Activated B cell treated with CpG ODN at 0.5 μM for 24 hours (primary cell): Measurements from ENCODE around the gene SPATA9. TPM values are rescaled to one million over a fixed set of nuclear protein-coding genes. Genes with fewer than 3 reads are reported as not detected.

Source experiments
- ATAC-seq: fragments of 200-7000 bp; cut with Tn5 transposase; one replicate; pipeline ENCODE4 v1.10.0; 2021; ENCODE audit warnings: low read depth, mild to moderate bottlenecking, moderate library complexity
- CTCF ChIA-PET: fragments of 350-600 bp; sonication (Branson Sonifier 250); formaldehyde crosslinking; loops from one replicate; lab custom pipeline; 2021; ENCODE audit warnings: antibody characterized with exemption; lab: Charles Lee
- POLR2A ChIA-PET: fragments of 350-600 bp; sonication (Branson Sonifier 250); formaldehyde crosslinking; loops from one replicate; lab custom pipeline; 2021; ENCODE audit warnings: antibody characterized with exemption; lab: Charles Lee
- DNase-seq: peaks from one replicate; pipeline ENCODE4 v3.0.0; 2022
- H3K27ac Mint-ChIP-seq: one replicate; pipeline ENCODE4 v1.8.0; 2020; ENCODE audit warnings: mixed read lengths
- H3K27me3 Mint-ChIP-seq: one replicate; pipeline ENCODE4 v1.8.0; 2021; ENCODE audit warnings: mixed read lengths
- H3K36me3 Mint-ChIP-seq: one replicate; pipeline ENCODE4 v1.8.0; 2021; ENCODE audit warnings: low read depth, mixed read lengths
- H3K4me1 Mint-ChIP-seq: one replicate; pipeline ENCODE4 v1.8.0; 2021; ENCODE audit warnings: mixed read lengths
- H3K4me3 Mint-ChIP-seq: one replicate; pipeline ENCODE4 v1.8.0; 2020; ENCODE audit warnings: mild to moderate bottlenecking, mixed read lengths
- H3K9me3 Mint-ChIP-seq: one replicate; pipeline ENCODE4 v1.8.0; 2020; ENCODE audit warnings: mixed read lengths
- intact Hi-C: fragments of 100-400 bp; cut with micrococcal nuclease; formaldehyde crosslinking; loops from one replicate; pipeline ENCODE4 v1.15.1; 2024
- total RNA-seq: library from RNA; stranded (reverse); gene quantifications from 2 replicates; pipeline ENCODE4 v1.2.3, GENCODE V29; 2022
- TF ChIP-seq, protein P1 (sequence below): fragments of 200-600 bp; IDR thresholded peaks from one replicate; pipeline ENCODE4 v1.8.0; 2022; ENCODE audit warnings: antibody characterized with exemption, mild to moderate bottlenecking

SPATA9 gene
- total RNA-seq, 1 donor from 2014 or later, result not detected

DNA sequence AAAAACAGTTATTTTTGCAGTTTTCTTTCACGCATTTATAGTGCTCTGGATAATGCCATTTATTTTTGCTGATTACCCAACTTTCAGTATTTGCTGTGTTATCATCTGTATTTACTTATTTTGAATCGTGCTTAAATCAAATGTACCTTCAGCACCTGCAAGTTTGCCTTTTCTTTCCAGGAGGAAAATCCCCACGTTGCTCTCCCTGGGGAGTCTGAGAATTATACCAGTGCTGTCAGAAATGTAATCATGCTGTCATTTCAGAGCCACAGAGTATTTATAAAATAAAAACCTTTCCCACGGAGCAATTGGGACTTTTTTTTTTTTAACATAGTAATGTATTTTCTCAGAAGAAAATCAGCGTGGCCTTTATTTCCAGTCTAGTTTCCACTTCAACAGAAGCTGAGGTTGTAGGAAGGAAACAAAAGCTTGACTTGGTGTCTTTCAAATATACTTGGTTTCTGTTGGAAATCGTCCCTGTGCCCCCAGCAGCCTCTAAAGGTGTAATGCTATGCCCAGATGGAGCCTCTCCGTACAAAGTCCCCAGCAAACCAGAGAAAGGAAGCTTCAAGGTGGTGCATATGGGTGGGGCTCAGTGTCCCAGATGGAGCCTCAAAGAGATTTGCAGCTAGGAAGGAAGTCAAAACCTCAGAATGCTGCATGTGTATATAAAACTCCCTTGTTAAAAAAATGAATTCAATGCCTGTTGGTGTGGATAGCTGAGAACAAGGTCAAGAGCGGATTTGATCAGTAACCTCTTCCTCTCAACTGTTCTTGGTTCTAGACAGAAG, 60.8 kb downstream of the SPATA9 start:
- ChIA-PET POLR2A (interaction anchor here (0.7 to 2.6 kb wide), 5 partner anchors 10 to 1558 kb away, joined by 3 to 20 read pairs (median 6); partner anchors contain the start of genes ARSK, RFESD and SKIC3), CTCF (interaction anchor here (1.2 to 1.5 kb wide), 2 partner anchors 23 to 159 kb away, joined by 4 read pairs; no protein-coding TSS in a partner anchor)
- Mint-ChIP-seq H3K27me3 (no peaks in the 10 kb centered on the region), H3K27ac (peak overlapping the region; percentile 12), H3K36me3 (no peaks in the 10 kb centered on the region), H3K4me1 (peaks cover 28% of the 10 kb centered on the region), H3K9me3 (no peaks in the 10 kb centered on the region), H3K4me3 (peak overlapping the region; percentile 80)
- DNase-seq (no peak), ATAC-seq (no peak)
- intact Hi-C loops, result loop anchor here (1.0 kb wide), 1 partner anchor 10 kb away; no protein-coding TSS in a partner anchor
- TF ChIP-seq, protein P1, sequence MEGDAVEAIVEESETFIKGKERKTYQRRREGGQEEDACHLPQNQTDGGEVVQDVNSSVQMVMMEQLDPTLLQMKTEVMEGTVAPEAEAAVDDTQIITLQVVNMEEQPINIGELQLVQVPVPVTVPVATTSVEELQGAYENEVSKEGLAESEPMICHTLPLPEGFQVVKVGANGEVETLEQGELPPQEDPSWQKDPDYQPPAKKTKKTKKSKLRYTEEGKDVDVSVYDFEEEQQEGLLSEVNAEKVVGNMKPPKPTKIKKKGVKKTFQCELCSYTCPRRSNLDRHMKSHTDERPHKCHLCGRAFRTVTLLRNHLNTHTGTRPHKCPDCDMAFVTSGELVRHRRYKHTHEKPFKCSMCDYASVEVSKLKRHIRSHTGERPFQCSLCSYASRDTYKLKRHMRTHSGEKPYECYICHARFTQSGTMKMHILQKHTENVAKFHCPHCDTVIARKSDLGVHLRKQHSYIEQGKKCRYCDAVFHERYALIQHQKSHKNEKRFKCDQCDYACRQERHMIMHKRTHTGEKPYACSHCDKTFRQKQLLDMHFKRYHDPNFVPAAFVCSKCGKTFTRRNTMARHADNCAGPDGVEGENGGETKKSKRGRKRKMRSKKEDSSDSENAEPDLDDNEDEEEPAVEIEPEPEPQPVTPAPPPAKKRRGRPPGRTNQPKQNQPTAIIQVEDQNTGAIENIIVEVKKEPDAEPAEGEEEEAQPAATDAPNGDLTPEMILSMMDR, result no peak

DNA sequence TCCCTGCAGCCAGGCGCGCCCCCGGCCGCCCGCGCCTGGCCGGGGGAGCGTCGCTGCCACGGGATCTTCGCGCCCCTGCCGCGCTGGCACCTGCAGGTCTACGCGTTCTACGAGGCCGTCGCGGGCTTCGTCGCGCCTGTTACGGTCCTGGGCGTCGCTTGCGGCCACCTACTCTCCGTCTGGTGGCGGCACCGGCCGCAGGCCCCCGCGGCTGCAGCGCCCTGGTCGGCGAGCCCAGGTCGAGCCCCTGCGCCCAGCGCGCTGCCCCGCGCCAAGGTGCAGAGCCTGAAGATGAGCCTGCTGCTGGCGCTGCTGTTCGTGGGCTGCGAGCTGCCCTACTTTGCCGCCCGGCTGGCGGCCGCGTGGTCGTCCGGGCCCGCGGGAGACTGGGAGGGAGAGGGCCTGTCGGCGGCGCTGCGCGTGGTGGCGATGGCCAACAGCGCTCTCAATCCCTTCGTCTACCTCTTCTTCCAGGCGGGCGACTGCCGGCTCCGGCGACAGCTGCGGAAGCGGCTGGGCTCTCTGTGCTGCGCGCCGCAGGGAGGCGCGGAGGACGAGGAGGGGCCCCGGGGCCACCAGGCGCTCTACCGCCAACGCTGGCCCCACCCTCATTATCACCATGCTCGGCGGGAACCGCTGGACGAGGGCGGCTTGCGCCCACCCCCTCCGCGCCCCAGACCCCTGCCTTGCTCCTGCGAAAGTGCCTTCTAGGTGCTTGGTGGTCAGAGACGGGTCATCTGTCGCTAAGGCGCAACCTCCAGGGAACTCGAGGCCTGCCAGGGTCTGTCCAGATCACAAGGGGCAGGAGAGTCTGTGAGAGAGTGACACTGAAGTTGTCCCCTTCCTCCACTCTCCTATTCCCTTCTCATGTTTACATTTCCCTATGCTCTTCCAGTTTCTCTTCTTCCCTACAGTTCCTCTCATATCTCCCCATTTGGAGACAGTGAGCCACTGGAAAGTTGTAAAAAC, 61.6 kb downstream of the SPATA9 start:
- TF ChIP-seq, protein P1, result no peak
- ChIA-PET CTCF (interaction anchor here (1.2 to 1.5 kb wide), 3 partner anchors 24 to 160 kb away, joined by 3 to 4 read pairs (median 4); partner anchors contain the start of genes ARSK and SKIC3), POLR2A (interaction anchor here (0.6 to 2.6 kb wide), 6 partner anchors 11 to 1562 kb away, joined by 3 to 20 read pairs (median 4); partner anchors contain the start of genes ARSK, RFESD and SKIC3)
- intact Hi-C loops, result loop anchor here (1.0 kb wide), 3 partner anchors 11 to 66 kb away; partner anchors contain the start of genes ARSK and RFESD
- Mint-ChIP-seq H3K27me3 (no peaks in the 10 kb centered on the region), H3K9me3 (no peaks in the 10 kb centered on the region), H3K36me3 (no peaks in the 10 kb centered on the region), H3K4me1 (peaks cover 28% of the 10 kb centered on the region), H3K27ac (no peak overlapping the region), H3K4me3 (peak overlapping the region; percentile 80)
- peak; percentile 43 for ATAC-seq
- peak; percentile 48 for DNase-seq

DNA sequence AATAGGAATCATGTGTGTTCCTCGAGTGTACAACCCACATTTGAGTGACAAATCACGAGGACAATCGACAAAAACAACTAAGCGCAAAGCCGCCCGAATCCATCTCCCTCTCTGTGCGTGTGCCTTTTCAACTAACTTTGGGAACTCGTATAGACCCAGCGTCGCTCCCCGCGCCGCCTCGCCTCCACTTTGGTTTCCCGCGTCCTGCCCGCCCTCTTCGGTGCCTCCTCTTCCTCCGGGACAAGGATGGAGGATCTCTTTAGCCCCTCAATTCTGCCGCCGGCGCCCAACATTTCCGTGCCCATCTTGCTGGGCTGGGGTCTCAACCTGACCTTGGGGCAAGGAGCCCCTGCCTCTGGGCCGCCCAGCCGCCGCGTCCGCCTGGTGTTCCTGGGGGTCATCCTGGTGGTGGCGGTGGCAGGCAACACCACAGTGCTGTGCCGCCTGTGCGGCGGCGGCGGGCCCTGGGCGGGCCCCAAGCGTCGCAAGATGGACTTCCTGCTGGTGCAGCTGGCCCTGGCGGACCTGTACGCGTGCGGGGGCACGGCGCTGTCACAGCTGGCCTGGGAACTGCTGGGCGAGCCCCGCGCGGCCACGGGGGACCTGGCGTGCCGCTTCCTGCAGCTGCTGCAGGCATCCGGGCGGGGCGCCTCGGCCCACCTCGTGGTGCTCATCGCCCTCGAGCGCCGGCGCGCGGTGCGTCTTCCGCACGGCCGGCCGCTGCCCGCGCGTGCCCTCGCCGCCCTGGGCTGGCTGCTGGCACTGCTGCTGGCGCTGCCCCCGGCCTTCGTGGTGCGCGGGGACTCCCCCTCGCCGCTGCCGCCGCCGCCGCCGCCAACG, 62.5 kb downstream of the SPATA9 start, which contains the start of gene GPR150:
Gene GPR150, plus strand, starts transcription at position 58 of the 840 bp plus-strand sequence. Its CDS starts 189 bp downstream, at position 247.
- Mint-ChIP-seq H3K27me3 (no peaks in the 10 kb centered on the region), H3K36me3 (no peaks in the 10 kb centered on the region), H3K4me3 (peak within 1 kb of the TSS; percentile 88), H3K9me3 (no peaks in the 10 kb centered on the region), H3K4me1 (peaks cover 28% of the 10 kb centered on the region), H3K27ac (peak within 1 kb of the TSS; percentile 62)
- ATAC-seq (peak; percentile 80), DNase-seq (peak; percentile 69)
- intact Hi-C loops, result loop anchor here (1.0 kb wide), 2 partner anchors 26 to 65 kb away; partner anchors contain the start of genes ARSK and RFESD
- ChIA-PET CTCF (interaction anchor here (1.3 kb wide), 1 partner anchor 65 kb away, joined by 3 read pairs; the partner anchor contains the start of genes ARSK and SKIC3), POLR2A (interaction anchor here (0.8 to 1.7 kb wide), 4 partner anchors 12 to 1563 kb away, joined by 3 to 7 read pairs (median 4); partner anchors contain the start of genes ARSK and SKIC3)
- TF ChIP-seq, protein P1, result no peak

DNA sequence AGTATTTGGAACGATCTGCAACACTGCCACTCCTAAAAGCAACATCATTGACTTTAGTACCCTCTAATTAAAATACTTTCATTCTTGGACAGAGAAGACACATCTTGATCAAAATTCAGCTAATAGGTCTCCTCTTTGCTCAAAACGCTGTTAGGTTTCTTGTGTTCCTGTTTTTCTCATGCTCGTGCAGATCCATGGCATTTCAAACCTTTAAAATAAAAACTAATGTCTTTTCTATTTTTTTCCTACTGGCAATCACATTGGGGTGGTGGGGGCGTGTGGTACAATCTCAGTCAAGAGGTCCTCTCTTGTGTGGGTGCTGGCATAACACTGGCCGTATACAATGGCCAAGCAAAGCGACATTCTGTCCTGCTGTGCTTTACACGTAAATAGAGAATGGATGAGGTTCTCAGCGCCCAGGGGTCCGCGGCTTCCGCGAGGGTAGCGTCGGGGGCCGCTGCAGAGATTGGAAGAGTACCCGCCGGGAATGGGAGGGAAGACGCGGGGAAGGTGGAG, 63.2 kb downstream of the SPATA9 start:
- H3K27ac Mint-ChIP-seq, result peak overlapping the region; percentile 62
- H3K4me3 Mint-ChIP-seq, result peak overlapping the region; percentile 88
- no peak for ATAC-seq
- peaks cover 28% of the 10 kb centered on the region for H3K4me1 Mint-ChIP-seq
- CTCF ChIA-PET, result no interaction called here
- no peaks in the 10 kb centered on the region for H3K27me3 Mint-ChIP-seq
- no peaks in the 10 kb centered on the region for H3K36me3 Mint-ChIP-seq
- intact Hi-C loops, result loop anchor here (1.0 kb wide), 2 partner anchors 27 to 64 kb away; partner anchors contain the start of genes ARSK and RFESD
- POLR2A ChIA-PET, result no interaction called here
- TF ChIP-seq, protein P1, result no peak
- no peaks in the 10 kb centered on the region for H3K9me3 Mint-ChIP-seq
- peak; percentile 18 for DNase-seq
